Transverse colon (tissue), 3 donors: ENCODE data around the gene CEP41.

ENCODE experiments used
- CTCF ChIP-seq, 5 experiments: fragments of 200-600 bp in 3 of 5; fragments of 450-650 bp in 2 of 5; sonication (generic) in 3 of 5; IDR thresholded peaks; 1 replicate in 2 of 5; 2 replicates in 3 of 5; pipeline ENCODE4 v1.5.1; 2016 to 2017; ENCODE audit warnings: antibody characterized with exemption in 5 of 5, inconsistent platforms in 3 of 5, mild to moderate bottlenecking in 2 of 5, moderate library complexity in 1 of 5
- POLR2A ChIP-seq: fragments of 450-650 bp; IDR thresholded peaks from one replicate; pipeline ENCODE4 v1.6.1; 2016; ENCODE audit warnings: antibody characterized with exemption, mild to moderate bottlenecking, moderate library complexity

GRCh38 chr7:130393841-130394411 is 46.9 kb downstream of the CEP41 start:
- TF ChIP-seq CTCF (IDR thresholded peaks at IDR 0.05): no peak
- no peak for TF ChIP-seq POLR2A
